A549 (cell line): ENCODE data around the gene SUPT20HL2. TPM values are rescaled to one million over a fixed set of nuclear protein-coding genes. Genes with fewer than 3 reads are reported as not detected.

Source experiments
- ATAC-seq, 2 experiments: fragments of 200-7000 bp in 1 of 2; fragments of >200 bp in 1 of 2; cut with Nextera tagmentation in 1 of 2; cut with Tn5 transposase in 1 of 2; 3 replicates each; pipeline versions ENCODE4 v1.8.0 to v1.9.1; 2018 to 2020; ENCODE audit warnings: mild to moderate bottlenecking in 1 of 2, moderate library complexity in 1 of 2
- CTCF ChIA-PET: fragments of 300-600 bp; sonication (Branson Sonifier 250); formaldehyde crosslinking; extraction: SDS; loops from one replicate; lab custom pipeline; 2021; ENCODE audit warnings: antibody characterized with exemption, inconsistent platforms; lab: Yijun Ruan, JAX
- POLR2A ChIA-PET: fragments of 350-600 bp; formaldehyde crosslinking; extraction: SDS; loops from one replicate; lab custom pipeline; 2021; ENCODE audit warnings: antibody characterized with exemption, inconsistent platforms; lab: Yijun Ruan, JAX
- DNase-seq, 2 experiments: peaks; one replicate each; pipeline versions ENCODE4 v3.0.0 to v3.0.0-alpha.2; 2011 to 2016; ENCODE audit warnings: low read depth in 1 of 2, low spot score in 1 of 2
- FAIRE-seq: peaks from 2 replicates; lab custom pipeline; 2011; peaks lifted over from hg19 to GRCh38; lab: Jason Lieb, UNC
- H3K27ac ChIP-seq, 2 experiments: fragments of >200 bp; sonication (Bioruptor Twin); formaldehyde crosslinking; 3 replicates each; pipeline ENCODE4 v1.5.1; 2016 to 2017
- H3K4me1 ChIP-seq: fragments of >200 bp; sonication (Bioruptor Twin); formaldehyde crosslinking; 3 replicates; pipeline ENCODE4 v1.6.1; 2016
- H3K4me2 ChIP-seq: fragments of >200 bp; sonication (Bioruptor Twin); formaldehyde crosslinking; 3 replicates; pipeline ENCODE4 v1.6.1; 2016
- H3K4me3 ChIP-seq: fragments of >200 bp; sonication (Bioruptor Twin); formaldehyde crosslinking; 3 replicates; pipeline ENCODE4 v1.5.1; 2016
- H3K9me3 ChIP-seq: fragments of >200 bp; sonication (Bioruptor Twin); formaldehyde crosslinking; 3 replicates; pipeline ENCODE4 v1.6.1; 2016
- ATOH8 ChIP-seq: fragments of 250-450 bp; sonication (Bioruptor Pico); IDR thresholded peaks from 2 replicates; pipeline ENCODE4 v1.5.0; 2020; ENCODE audit warnings: low read depth, mild to moderate bottlenecking, moderate library complexity
- CEBPB ChIP-seq, 2 experiments: fragments of >200 bp in 1 of 2; sonication (Bioruptor Twin) in 1 of 2; formaldehyde crosslinking in 1 of 2; IDR thresholded peaks; 2 replicates each; pipeline ENCODE4 v1.6.1; 2012 to 2016
- CHD4 ChIP-seq: fragments of 200-600 bp; sonication (generic); IDR thresholded peaks from 2 replicates; pipeline ENCODE4 v1.6.1; 2016; ENCODE audit warnings: antibody characterized with exemption, mild to moderate bottlenecking, borderline replicate concordance
- CTCF ChIP-seq: fragments of >200 bp; sonication (Bioruptor Twin); formaldehyde crosslinking; IDR thresholded peaks from 3 replicates; pipeline ENCODE4 v1.5.1; 2016
- EHF ChIP-seq: fragments of 250-450 bp; sonication (Bioruptor Pico); IDR thresholded peaks from 2 replicates; pipeline ENCODE4 v1.5.0; 2020; ENCODE audit warnings: mild to moderate bottlenecking
- FOSL2 ChIP-seq, 2 experiments: fragments of 450-650 bp in 1 of 2; fragments of >200 bp in 1 of 2; sonication (Bioruptor Twin) in 1 of 2; formaldehyde crosslinking; IDR thresholded peaks; 2 replicates each; pipeline versions ENCODE4 v1.5.0 to v1.6.1; 2016 to 2020; ENCODE audit warnings: mild to moderate bottlenecking in 1 of 2, moderate library complexity in 1 of 2
- HDAC2 ChIP-seq: fragments of 200-600 bp; sonication (generic); IDR thresholded peaks from 2 replicates; pipeline ENCODE4 v1.6.1; 2016
- HEYL ChIP-seq: fragments of 250-450 bp; sonication (Bioruptor Pico); IDR thresholded peaks from 2 replicates; pipeline ENCODE4 v1.8.0; 2021; ENCODE audit warnings: mild to moderate bottlenecking, moderate library complexity
- MAFK ChIP-seq: fragments of 450-650 bp; IDR thresholded peaks from 2 replicates; pipeline ENCODE4 v1.6.1; 2014; ENCODE audit not compliant: partially characterized antibody
- MYC ChIP-seq: IDR thresholded peaks from 2 replicates; pipeline ENCODE4 v1.6.1; 2012; ENCODE audit warnings: mild to moderate bottlenecking, inconsistent platforms, low read length, improper control_type of control experiment, borderline replicate concordance
- RAD21 ChIP-seq, 2 experiments: fragments of >200 bp in 1 of 2; sonication (Bioruptor Twin) in 1 of 2; formaldehyde crosslinking in 1 of 2; IDR thresholded peaks in 1 of 2; conservative IDR thresholded peaks in 1 of 2; 2 replicates in 1 of 2; 3 replicates in 1 of 2; pipeline ENCODE4 v1.6.1; 2012 to 2018; ENCODE audit warnings: inconsistent platforms in 1 of 2
- REST ChIP-seq: fragments of 200-600 bp; sonication (generic); IDR thresholded peaks from 2 replicates; pipeline ENCODE4 v1.6.1; 2016; ENCODE audit warnings: antibody characterized with exemption, mild to moderate bottlenecking, moderate library complexity
- RFX5 ChIP-seq: fragments of 450-650 bp; IDR thresholded peaks from 2 replicates; pipeline ENCODE4 v1.7.1; 2014; ENCODE audit warnings: antibody characterized with exemption, mild to moderate bottlenecking, moderate library complexity
- SREBF2 ChIP-seq: fragments of 450-650 bp; IDR thresholded peaks from 2 replicates; pipeline ENCODE4 v1.6.1; 2014; ENCODE audit warnings: mild to moderate bottlenecking, moderate library complexity
- TP53 ChIP-seq: fragments of 250-450 bp; sonication (Bioruptor Pico); IDR thresholded peaks from 2 replicates; pipeline ENCODE4 v1.5.0; 2021; ENCODE audit warnings: mild to moderate bottlenecking, moderate library complexity
- WGBS: methylation state at CpG from one replicate; pipeline ENCODE4 v1.1.6; 2017; ENCODE audit errors: missing lambda C conversion rate; 5-methylcytosine and 5-hydroxymethylcytosine counted together
- polyA plus RNA-seq, 4 experiments: library from polyadenylated mRNA; depleted of rRNA in 3 of 4; stranded (reverse); fragments of >200 nt; fragmentation: RNase III in 1 of 4; extraction: RNeasy Plus Mini Kit Qiagen cat#74134 plus additional on column Dnase treatment in 1 of 4; gene quantifications; 2 replicates in 3 of 4; 3 replicates in 1 of 4; pipeline ENCODE4 v1.2.3, GENCODE V29; 2011 to 2017
- TF ChIP-seq, protein P1 (sequence below): IDR thresholded peaks from 2 replicates; pipeline ENCODE4 v1.6.1; 2012; ENCODE audit warnings: low read depth, borderline replicate concordance

Gene SUPT20HL2
- polyA plus RNA-seq, 2 of the 4 experiments (the other 2 are of a cell fraction), result not detected

- CTCF ChIA-PET, result interaction anchor here (1.3 to 4.8 kb wide), 2 partner anchors 9 to 12 kb away, joined by 3 to 42 read pairs; no protein-coding TSS in a partner anchor
- FAIRE-seq (no peak), ATAC-seq (no peak), DNase-seq (no peak)
- Histone ChIP-seq H3K4me2 (no peak overlapping the region), H3K4me3 (no peak overlapping the region), H3K27ac (no peak overlapping the region), H3K4me1 (peaks cover 27% of the 10 kb centered on the region), H3K9me3 (no peaks in the 10 kb centered on the region)
- 96% methylated on average over 3 of the region's 3 CpGs for WGBS
- TF ChIP-seq CTCF, result no peak
- TF ChIP-seq CEBPB (IDR thresholded peaks at IDR 0.05), result no peak
- no peak for TF ChIP-seq REST
- no peak for TF ChIP-seq CHD4
- no peak for TF ChIP-seq RAD21 (conservative IDR thresholded peaks at IDR 0.05 in 1 of 2, IDR thresholded peaks at IDR 0.05 in 1 of 2)
- no peak for TF ChIP-seq HEYL (CRISPR knock-in tag)
- no peak for TF ChIP-seq ATOH8 (CRISPR knock-in tag)
- TF ChIP-seq TP53, result no peak
- TF ChIP-seq, protein P1, sequence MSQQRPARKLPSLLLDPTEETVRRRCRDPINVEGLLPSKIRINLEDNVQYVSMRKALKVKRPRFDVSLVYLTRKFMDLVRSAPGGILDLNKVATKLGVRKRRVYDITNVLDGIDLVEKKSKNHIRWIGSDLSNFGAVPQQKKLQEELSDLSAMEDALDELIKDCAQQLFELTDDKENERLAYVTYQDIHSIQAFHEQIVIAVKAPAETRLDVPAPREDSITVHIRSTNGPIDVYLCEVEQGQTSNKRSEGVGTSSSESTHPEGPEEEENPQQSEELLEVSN, result no peak
- TF ChIP-seq SREBF2, result no peak
- no peak for TF ChIP-seq RFX5
- no peak for TF ChIP-seq MYC
- no peak for TF ChIP-seq FOSL2 (IDR thresholded peaks at IDR 0.05)
- no peak for TF ChIP-seq FOSL2 (CRISPR knock-in tag; IDR thresholded peaks at IDR 0.05)
- TF ChIP-seq EHF, result no peak
- no peak for TF ChIP-seq HDAC2
- TF ChIP-seq MAFK, result no peak
- POLR2A ChIA-PET, result no interaction called here
Observed at GRCh38 chrX:24262309-24262708, 51.6 kb downstream of the SUPT20HL2 start.

Other genes with a start within 250 kb of the SUPT20HL2 start
- gene ZFX, start 164.3 kb downstream of the SUPT20HL2 start, polyA plus RNA-seq (2011; rRNA removed), result 29.1 and 30.1 TPM in 2 replicates
- gene ZFX, start 164.3 kb downstream of the SUPT20HL2 start, polyA plus RNA-seq (2017; fragmentation: RNase III; extraction: RNeasy Plus Mini Kit Qiagen cat#74134 plus additional on column Dnase treatment), result 18.0 to 21.3 TPM (median 18.1 TPM) in 3 replicates
- gene SUPT20HL1, start 46.6 kb upstream of the SUPT20HL2 start, polyA plus RNA-seq (2011; rRNA removed), result not detected in 2 replicates
- not detected in 3 replicates for gene SUPT20HL1, start 46.6 kb upstream of the SUPT20HL2 start, polyA plus RNA-seq (2017; fragmentation: RNase III; extraction: RNeasy Plus Mini Kit Qiagen cat#74134 plus additional on column Dnase treatment)
- 14.1 and 18.7 TPM in 2 replicates for gene PDK3, start 151.2 kb upstream of the SUPT20HL2 start, polyA plus RNA-seq (2011; rRNA removed)
- 4.8 to 5.7 TPM (median 5.3 TPM) in 3 replicates for gene PDK3, start 151.2 kb upstream of the SUPT20HL2 start, polyA plus RNA-seq (2017; fragmentation: RNase III; extraction: RNeasy Plus Mini Kit Qiagen cat#74134 plus additional on column Dnase treatment)